ENCODE results near the gene SLIT3.

The SLIT3 gene

DNA sequence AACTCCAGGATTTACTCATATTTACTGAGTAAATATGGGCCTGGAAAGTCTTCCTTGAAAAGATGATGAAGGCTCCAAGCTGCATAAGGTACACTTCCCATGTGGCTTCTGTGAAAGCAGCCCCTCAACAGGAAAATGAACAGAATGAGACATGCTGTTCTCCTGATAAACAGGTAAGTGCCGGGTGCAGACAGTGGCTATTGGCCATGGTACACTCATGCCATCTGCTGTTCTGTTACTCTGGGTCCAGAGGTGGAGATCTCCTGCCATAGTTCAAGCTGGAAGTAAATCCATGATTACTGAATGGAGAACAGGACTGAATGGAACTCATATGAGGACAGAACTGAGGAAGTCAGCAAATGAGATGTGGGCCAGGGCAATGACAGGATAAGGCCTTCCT lies 103.6 kb downstream of the SLIT3 start:
- TF ChIP-seq POLR2AphosphoS5 (IDR thresholded peaks at IDR 0.05; ENCODE audit: low read depth) (no peak), REST (IDR thresholded peaks at IDR 0.05; ENCODE audit: insufficient replicate concordance, low read depth) (no peak), GABPA (IDR thresholded peaks at IDR 0.05; ENCODE audit: low read depth) (no peak), SPI1 (IDR thresholded peaks at IDR 0.05; ENCODE audit: borderline replicate concordance, low read depth) (no peak)
- TF ChIP-seq, protein P1, sequence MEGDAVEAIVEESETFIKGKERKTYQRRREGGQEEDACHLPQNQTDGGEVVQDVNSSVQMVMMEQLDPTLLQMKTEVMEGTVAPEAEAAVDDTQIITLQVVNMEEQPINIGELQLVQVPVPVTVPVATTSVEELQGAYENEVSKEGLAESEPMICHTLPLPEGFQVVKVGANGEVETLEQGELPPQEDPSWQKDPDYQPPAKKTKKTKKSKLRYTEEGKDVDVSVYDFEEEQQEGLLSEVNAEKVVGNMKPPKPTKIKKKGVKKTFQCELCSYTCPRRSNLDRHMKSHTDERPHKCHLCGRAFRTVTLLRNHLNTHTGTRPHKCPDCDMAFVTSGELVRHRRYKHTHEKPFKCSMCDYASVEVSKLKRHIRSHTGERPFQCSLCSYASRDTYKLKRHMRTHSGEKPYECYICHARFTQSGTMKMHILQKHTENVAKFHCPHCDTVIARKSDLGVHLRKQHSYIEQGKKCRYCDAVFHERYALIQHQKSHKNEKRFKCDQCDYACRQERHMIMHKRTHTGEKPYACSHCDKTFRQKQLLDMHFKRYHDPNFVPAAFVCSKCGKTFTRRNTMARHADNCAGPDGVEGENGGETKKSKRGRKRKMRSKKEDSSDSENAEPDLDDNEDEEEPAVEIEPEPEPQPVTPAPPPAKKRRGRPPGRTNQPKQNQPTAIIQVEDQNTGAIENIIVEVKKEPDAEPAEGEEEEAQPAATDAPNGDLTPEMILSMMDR (IDR thresholded peaks at IDR 0.05; ENCODE audit: insufficient read depth, low read length): no peak
- DNase-seq (ENCODE audit: low read depth in 1 of 2, low spot score in 1 of 2): no peak
- no peak overlapping the region for H3K27ac ChIP-seq (replicated peaks)
- no peaks in the 10 kb centered on the region for H3K27me3 ChIP-seq (ENCODE audit: insufficient read depth, poor library complexity, severe bottlenecking)
- no peak overlapping the region for H3K4me3 ChIP-seq (replicated peaks; ENCODE audit: insufficient read depth, low read length)

- TF ChIP-seq SPI1 (IDR thresholded peaks at IDR 0.05; ENCODE audit: borderline replicate concordance, low read depth): no peak
- TF ChIP-seq REST (IDR thresholded peaks at IDR 0.05; ENCODE audit: insufficient replicate concordance, low read depth): no peak
- TF ChIP-seq POLR2AphosphoS5 (IDR thresholded peaks at IDR 0.05; ENCODE audit: low read depth): no peak
- no peak for TF ChIP-seq GABPA (IDR thresholded peaks at IDR 0.05; ENCODE audit: low read depth)
- TF ChIP-seq, protein P1 (IDR thresholded peaks at IDR 0.05; ENCODE audit: insufficient read depth, low read length): no peak
- Histone ChIP-seq H3K27ac (replicated peaks) (no peak overlapping the region), H3K4me3 (replicated peaks; ENCODE audit: insufficient read depth, low read length) (no peak overlapping the region), H3K27me3 (ENCODE audit: insufficient read depth, poor library complexity, severe bottlenecking) (no peaks in the 10 kb centered on the region)
- DNase-seq (ENCODE audit: low read depth in 1 of 2, low spot score in 1 of 2): no peak
These were observed 104.9 kb downstream of the SLIT3 start for GRCh38 chr5:169196059-169196458.

DNA sequence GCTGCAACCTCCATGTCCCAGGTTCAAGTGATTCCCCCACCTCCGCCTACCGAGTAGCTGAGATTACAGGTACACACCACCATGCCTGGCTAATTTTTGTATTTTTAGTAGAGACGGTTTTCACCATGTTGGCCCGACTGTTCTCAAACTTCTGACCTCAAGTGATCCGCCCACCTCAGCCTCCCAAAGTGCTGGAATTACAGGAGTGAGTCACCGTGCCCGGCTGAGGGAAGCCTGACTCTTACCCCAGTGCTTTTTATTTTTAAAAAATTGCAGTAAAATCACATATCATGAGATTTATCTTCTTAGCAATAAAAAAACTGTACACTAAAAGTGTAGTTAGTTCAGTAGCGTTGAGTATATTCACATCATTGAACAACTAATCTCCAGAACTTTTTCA lies 105.3 kb downstream of the SLIT3 start:
- DNase-seq (ENCODE audit: low read depth in 1 of 2, low spot score in 1 of 2): no peak
- Histone ChIP-seq H3K27me3 (ENCODE audit: insufficient read depth, poor library complexity, severe bottlenecking) (no peaks in the 10 kb centered on the region), H3K4me3 (replicated peaks; ENCODE audit: insufficient read depth, low read length) (no peak overlapping the region), H3K27ac (replicated peaks) (no peak overlapping the region)
- TF ChIP-seq REST (IDR thresholded peaks at IDR 0.05; ENCODE audit: insufficient replicate concordance, low read depth) (no peak), GABPA (IDR thresholded peaks at IDR 0.05; ENCODE audit: low read depth) (no peak), SPI1 (IDR thresholded peaks at IDR 0.05; ENCODE audit: borderline replicate concordance, low read depth) (no peak), POLR2AphosphoS5 (IDR thresholded peaks at IDR 0.05; ENCODE audit: low read depth) (no peak)
- TF ChIP-seq, protein P1 (IDR thresholded peaks at IDR 0.05; ENCODE audit: insufficient read depth, low read length): no peak
